Erythroblast (primary cell): ENCODE results near the gene ZNF91.

Experiments used
- GATA1 ChIP-seq: IDR thresholded peaks from 2 replicates; pipeline ENCODE4 v1.6.1; 2011; ENCODE audit warnings: low read depth, mild to moderate bottlenecking, control low read depth, low read length, moderate library complexity
- POLR2A ChIP-seq: IDR thresholded peaks from 2 replicates; pipeline ENCODE4 v1.6.1; 2011; ENCODE audit warnings: mild to moderate bottlenecking, low read length

GRCh38 chr19:23436318-23436717 lies 41.0 kb upstream of the ZNF91 start:
- TF ChIP-seq POLR2A (no peak), GATA1 (no peak)
